ENCODE results near the gene KRTAP29-1. TPM values are rescaled to one million over a fixed set of nuclear protein-coding genes. Genes with fewer than 3 reads are reported as not detected.
"Not testable (repeated sequence)": the region's sequence is repeated elsewhere in the genome, so short reads cannot be mapped to it uniquely, and the experiment has no call there.

KRTAP29-1 gene
- polyA plus RNA-seq, 1 donor, result not detected

- no peak overlapping the region for H3K27ac ChIP-seq (ENCODE audit: low read length)
- WGBS (ENCODE audit: insufficient coverage, low lambda C conversion rate), result 100% methylated on average over 1 of the region's 1 CpG
- H3K9me3 ChIP-seq (ENCODE audit: control insufficient read depth, low read depth, low read length), result no peaks in the 10 kb centered on the region
- H3K4me1 ChIP-seq (ENCODE audit: control insufficient read depth, insufficient read depth, low read length), result no peaks in the 10 kb centered on the region
- H3K36me3 ChIP-seq (ENCODE audit: control insufficient read depth, insufficient read depth, low read length), result no peaks in the 10 kb centered on the region
- H3K27me3 ChIP-seq (ENCODE audit: control insufficient read depth, insufficient read depth, low read length), result peaks cover 6% of the 10 kb centered on the region
- no peak overlapping the region for H3K4me3 ChIP-seq (ENCODE audit: low read length)
- no peak for DNase-seq
Observed at GRCh38 chr17:41296846-41297245, 5.8 kb downstream of the KRTAP29-1 start.

GRCh38 chr17:41294016-41294415, 8.6 kb downstream of the KRTAP29-1 start:
- Histone ChIP-seq H3K36me3 (ENCODE audit: control insufficient read depth, insufficient read depth, low read length) (no peaks in the 10 kb centered on the region), H3K27me3 (ENCODE audit: control insufficient read depth, insufficient read depth, low read length) (peaks cover 3% of the 10 kb centered on the region), H3K4me3 (ENCODE audit: low read length) (no peak overlapping the region), H3K9me3 (ENCODE audit: control insufficient read depth, low read depth, low read length) (no peaks in the 10 kb centered on the region), H3K27ac (ENCODE audit: low read length) (no peak overlapping the region), H3K4me1 (ENCODE audit: control insufficient read depth, insufficient read depth, low read length) (no peaks in the 10 kb centered on the region)
- 100% methylated on average over 1 of the region's 1 CpG for WGBS (ENCODE audit: insufficient coverage, low lambda C conversion rate)
- DNase-seq, result no peak

GRCh38 chr17:41287050-41287449, 15.6 kb downstream of the KRTAP29-1 start:
- Histone ChIP-seq H3K27me3 (ENCODE audit: control insufficient read depth, insufficient read depth, low read length) (peaks cover 8% of the 10 kb centered on the region), H3K27ac (ENCODE audit: low read length) (no peak overlapping the region), H3K4me3 (ENCODE audit: low read length) (no peak overlapping the region), H3K9me3 (ENCODE audit: control insufficient read depth, low read depth, low read length) (no peaks in the 10 kb centered on the region), H3K4me1 (ENCODE audit: control insufficient read depth, insufficient read depth, low read length) (no peaks in the 10 kb centered on the region), H3K36me3 (ENCODE audit: control insufficient read depth, insufficient read depth, low read length) (no peaks in the 10 kb centered on the region)
- no peak for DNase-seq
- 75% methylated on average over 3 of the region's 3 CpGs for WGBS (ENCODE audit: insufficient coverage, low lambda C conversion rate)

GRCh38 chr17:41284546-41284945, 18.1 kb downstream of the KRTAP29-1 start:
- no CpG with 5 or more reads among the region's 2 CpGs for WGBS (ENCODE audit: insufficient coverage, low lambda C conversion rate)
- Histone ChIP-seq H3K27me3 (ENCODE audit: control insufficient read depth, insufficient read depth, low read length) (peaks cover 11% of the 10 kb centered on the region), H3K4me3 (ENCODE audit: low read length) (no peak overlapping the region), H3K27ac (ENCODE audit: low read length) (no peak overlapping the region), H3K9me3 (ENCODE audit: control insufficient read depth, low read depth, low read length) (no peaks in the 10 kb centered on the region), H3K36me3 (ENCODE audit: control insufficient read depth, insufficient read depth, low read length) (no peaks in the 10 kb centered on the region), H3K4me1 (ENCODE audit: control insufficient read depth, insufficient read depth, low read length) (no peaks in the 10 kb centered on the region)
- no peak for DNase-seq

- no peak for DNase-seq
- H3K4me1 ChIP-seq (ENCODE audit: control insufficient read depth, insufficient read depth, low read length), result no peaks in the 10 kb centered on the region
- WGBS (ENCODE audit: insufficient coverage, low lambda C conversion rate), result no CpG with 5 or more reads among the region's 3 CpGs
- H3K9me3 ChIP-seq (ENCODE audit: control insufficient read depth, low read depth, low read length), result no peaks in the 10 kb centered on the region
- H3K36me3 ChIP-seq (ENCODE audit: control insufficient read depth, insufficient read depth, low read length), result no peaks in the 10 kb centered on the region
- H3K4me3 ChIP-seq (ENCODE audit: low read length), result no peak overlapping the region
- no peak overlapping the region for H3K27ac ChIP-seq (ENCODE audit: low read length)
- peaks cover 11% of the 10 kb centered on the region for H3K27me3 ChIP-seq (ENCODE audit: control insufficient read depth, insufficient read depth, low read length)
Observed at GRCh38 chr17:41284043-41284442, 18.6 kb downstream of the KRTAP29-1 start.

- no peaks in the 10 kb centered on the region for H3K9me3 ChIP-seq (ENCODE audit: control insufficient read depth, low read depth, low read length)
- no peak overlapping the region for H3K27ac ChIP-seq (ENCODE audit: low read length)
- H3K4me1 ChIP-seq (ENCODE audit: control insufficient read depth, insufficient read depth, low read length), result no peaks in the 10 kb centered on the region
- H3K4me3 ChIP-seq (ENCODE audit: low read length), result no peak overlapping the region
- no peaks in the 10 kb centered on the region for H3K36me3 ChIP-seq (ENCODE audit: control insufficient read depth, insufficient read depth, low read length)
- H3K27me3 ChIP-seq (ENCODE audit: control insufficient read depth, insufficient read depth, low read length), result peaks cover 8% of the 10 kb centered on the region
- DNase-seq, result no peak
- WGBS (ENCODE audit: insufficient coverage, low lambda C conversion rate), result 80% methylated on average over 1 of the region's 3 CpGs
Observed at GRCh38 chr17:41278176-41278955, 24.3 kb downstream of the KRTAP29-1 start.

GRCh38 chr17:41275648-41276190, 26.9 kb downstream of the KRTAP29-1 start, which contains the start of gene KRTAP9-7:
KRTAP9-7 (plus strand) TSS chr17:41275698; CDS start chr17:41275698, 0 bp downstream.
- H3K4me3 ChIP-seq (ENCODE audit: low read length); H3K4me1 ChIP-seq (ENCODE audit: control insufficient read depth, insufficient read depth, low read length); H3K27me3 ChIP-seq (ENCODE audit: control insufficient read depth, insufficient read depth, low read length); H3K36me3 ChIP-seq (ENCODE audit: control insufficient read depth, insufficient read depth, low read length); H3K9me3 ChIP-seq (ENCODE audit: control insufficient read depth, low read depth, low read length); H3K27ac ChIP-seq (ENCODE audit: low read length); DNase-seq: not testable (repeated sequence)
- no CpG with 5 or more reads among the region's 3 CpGs for WGBS (ENCODE audit: insufficient coverage, low lambda C conversion rate)

- no peak overlapping the region for H3K4me3 ChIP-seq (ENCODE audit: low read length)
- no peak overlapping the region for H3K27ac ChIP-seq (ENCODE audit: low read length)
- H3K27me3 ChIP-seq (ENCODE audit: control insufficient read depth, insufficient read depth, low read length), result peaks cover 3% of the 10 kb centered on the region
- DNase-seq, result no peak
- no CpG with 5 or more reads among the region's 1 CpG for WGBS (ENCODE audit: insufficient coverage, low lambda C conversion rate)
- no peaks in the 10 kb centered on the region for H3K36me3 ChIP-seq (ENCODE audit: control insufficient read depth, insufficient read depth, low read length)
- no peaks in the 10 kb centered on the region for H3K4me1 ChIP-seq (ENCODE audit: control insufficient read depth, insufficient read depth, low read length)
- no peaks in the 10 kb centered on the region for H3K9me3 ChIP-seq (ENCODE audit: control insufficient read depth, low read depth, low read length)
Observed at GRCh38 chr17:41271858-41272257, 30.8 kb downstream of the KRTAP29-1 start.

GRCh38 chr17:41271323-41271722, 31.3 kb downstream of the KRTAP29-1 start:
- H3K4me1 ChIP-seq (ENCODE audit: control insufficient read depth, insufficient read depth, low read length); H3K9me3 ChIP-seq (ENCODE audit: control insufficient read depth, low read depth, low read length): not testable (repeated sequence)
- no CpG with 5 or more reads among the region's 1 CpG for WGBS (ENCODE audit: insufficient coverage, low lambda C conversion rate)

GRCh38 chr17:41267711-41268110, 34.9 kb downstream of the KRTAP29-1 start:
- Histone ChIP-seq H3K27me3 (ENCODE audit: control insufficient read depth, insufficient read depth, low read length) (peaks cover 6% of the 10 kb centered on the region), H3K4me3 (ENCODE audit: low read length) (no peak overlapping the region), H3K9me3 (ENCODE audit: control insufficient read depth, low read depth, low read length) (no peaks in the 10 kb centered on the region), H3K36me3 (ENCODE audit: control insufficient read depth, insufficient read depth, low read length) (no peaks in the 10 kb centered on the region), H3K27ac (ENCODE audit: low read length) (no peak overlapping the region), H3K4me1 (ENCODE audit: control insufficient read depth, insufficient read depth, low read length) (no peaks in the 10 kb centered on the region)
- WGBS (ENCODE audit: insufficient coverage, low lambda C conversion rate), result no CpG with 5 or more reads among the region's 3 CpGs
- no peak for DNase-seq

More at GRCh38 chr17:41271323-41271722, 31.3 kb downstream of the KRTAP29-1 start:
- DNase-seq; H3K27me3 ChIP-seq (ENCODE audit: control insufficient read depth, insufficient read depth, low read length); H3K36me3 ChIP-seq (ENCODE audit: control insufficient read depth, insufficient read depth, low read length); H3K4me3 ChIP-seq (ENCODE audit: low read length); H3K27ac ChIP-seq (ENCODE audit: low read length): not testable (repeated sequence)
